ENCODE measurements around the gene NDUFA13. TPM values are rescaled to one million over a fixed set of nuclear protein-coding genes. Genes with fewer than 3 reads are reported as not detected.

NDUFA13 gene
- polyA plus RNA-seq, 1 of the 3 experiments (the other 2 are of a cell fraction) = 1,828 TPM

DNA sequence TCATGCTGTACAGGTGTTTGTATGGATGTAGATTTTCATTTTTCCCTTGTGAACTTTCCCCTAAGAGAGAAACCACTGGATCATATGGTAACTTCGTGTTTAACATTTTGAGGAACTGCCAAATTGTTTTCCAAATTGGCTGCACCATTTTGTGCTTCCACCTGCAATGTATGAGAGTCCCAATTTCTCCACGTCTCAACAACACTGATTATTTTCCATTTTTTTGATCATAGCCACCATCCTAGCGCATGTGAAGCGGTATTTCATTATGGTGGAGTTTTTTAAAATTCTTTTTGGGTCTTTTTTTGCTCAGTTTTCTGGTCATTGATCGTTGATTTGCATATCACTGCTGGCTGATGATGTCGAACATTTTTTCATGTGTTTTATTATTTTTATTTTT, 5.0 kb downstream of the NDUFA13 start:
- POLR2A ChIA-PET = no interaction called here
- DNase-seq = no peak
- H4K20me1 ChIP-seq (ENCODE audit: insufficient read depth) = peaks cover 58% of the 10 kb centered on the region

More for the DNA sequence above, 5.0 kb downstream of the NDUFA13 start:
- Histone ChIP-seq H3K79me2 (ENCODE audit: insufficient read depth) (peaks cover 94% of the 10 kb centered on the region), H3K4me3 (ENCODE audit: low read depth in 2 of 2, low read length in 1 of 2) (no peak overlapping the region), H3K36me3 (replicated peaks in 1 of 2; ENCODE audit: control insufficient read depth in 1 of 2, insufficient read depth in 2 of 2, low read length in 1 of 2) (peaks cover 21% of the 10 kb centered on the region in 2 experiments), H3K4me1 (ENCODE audit: control insufficient read depth in 1 of 2, insufficient read depth in 2 of 2, low read depth in 1 of 2, low read length in 1 of 2) (peaks cover 0 to 3% of the 10 kb centered on the region in 2 experiments; a peak in 1 of 4 replicates), H3K9me3 (no peaks in the 10 kb centered on the region), H3K27ac (ENCODE audit: low read depth in 2 of 2, low read length in 1 of 2) (no peak overlapping the region), H3F3A (replicated peaks; ENCODE audit: insufficient read depth) (peaks cover 6% of the 10 kb centered on the region), H2AFZ (ENCODE audit: low read depth) (no peak overlapping the region), H3K4me2 (no peak overlapping the region), H3K9ac (no peak overlapping the region), H3K27me3 (ENCODE audit: insufficient read depth) (no peaks in the 10 kb centered on the region), H3K9me2 (no peaks in the 10 kb centered on the region)
- WGBS (ENCODE audit: low lambda C conversion rate) = 73% methylated on average over 6 of the region's 6 CpGs
- TF ChIP-seq EP300 (IDR thresholded peaks at IDR 0.05; ENCODE audit: borderline replicate concordance in 1 of 2, low read depth in 1 of 2, low read length in 1 of 2) = no peak
- TF ChIP-seq, protein P1, sequence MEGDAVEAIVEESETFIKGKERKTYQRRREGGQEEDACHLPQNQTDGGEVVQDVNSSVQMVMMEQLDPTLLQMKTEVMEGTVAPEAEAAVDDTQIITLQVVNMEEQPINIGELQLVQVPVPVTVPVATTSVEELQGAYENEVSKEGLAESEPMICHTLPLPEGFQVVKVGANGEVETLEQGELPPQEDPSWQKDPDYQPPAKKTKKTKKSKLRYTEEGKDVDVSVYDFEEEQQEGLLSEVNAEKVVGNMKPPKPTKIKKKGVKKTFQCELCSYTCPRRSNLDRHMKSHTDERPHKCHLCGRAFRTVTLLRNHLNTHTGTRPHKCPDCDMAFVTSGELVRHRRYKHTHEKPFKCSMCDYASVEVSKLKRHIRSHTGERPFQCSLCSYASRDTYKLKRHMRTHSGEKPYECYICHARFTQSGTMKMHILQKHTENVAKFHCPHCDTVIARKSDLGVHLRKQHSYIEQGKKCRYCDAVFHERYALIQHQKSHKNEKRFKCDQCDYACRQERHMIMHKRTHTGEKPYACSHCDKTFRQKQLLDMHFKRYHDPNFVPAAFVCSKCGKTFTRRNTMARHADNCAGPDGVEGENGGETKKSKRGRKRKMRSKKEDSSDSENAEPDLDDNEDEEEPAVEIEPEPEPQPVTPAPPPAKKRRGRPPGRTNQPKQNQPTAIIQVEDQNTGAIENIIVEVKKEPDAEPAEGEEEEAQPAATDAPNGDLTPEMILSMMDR (IDR thresholded peaks at IDR 0.05) = no peak
- TF ChIP-seq SIN3A (IDR thresholded peaks at IDR 0.05; ENCODE audit: borderline replicate concordance, low read depth, low read length) = no peak
- no peak for TF ChIP-seq RFX5 (IDR thresholded peaks at IDR 0.05; ENCODE audit: low read length)
- no peak for TF ChIP-seq GATA2 (CRISPR knock-in tag; IDR thresholded peaks at IDR 0.05)
- no peak for TF ChIP-seq TEAD4 (IDR thresholded peaks at IDR 0.05; ENCODE audit: borderline replicate concordance, insufficient read depth)
- no peak for TF ChIP-seq CHD2 (IDR thresholded peaks at IDR 0.05; ENCODE audit: low read length, partially characterized antibody)
- TF ChIP-seq USF1 (IDR thresholded peaks at IDR 0.05; ENCODE audit: borderline replicate concordance, low read depth) = no peak
- no peak for TF ChIP-seq NRF1 (IDR thresholded peaks at IDR 0.05; ENCODE audit: low read depth, low read length)
- TF ChIP-seq, protein P2, sequence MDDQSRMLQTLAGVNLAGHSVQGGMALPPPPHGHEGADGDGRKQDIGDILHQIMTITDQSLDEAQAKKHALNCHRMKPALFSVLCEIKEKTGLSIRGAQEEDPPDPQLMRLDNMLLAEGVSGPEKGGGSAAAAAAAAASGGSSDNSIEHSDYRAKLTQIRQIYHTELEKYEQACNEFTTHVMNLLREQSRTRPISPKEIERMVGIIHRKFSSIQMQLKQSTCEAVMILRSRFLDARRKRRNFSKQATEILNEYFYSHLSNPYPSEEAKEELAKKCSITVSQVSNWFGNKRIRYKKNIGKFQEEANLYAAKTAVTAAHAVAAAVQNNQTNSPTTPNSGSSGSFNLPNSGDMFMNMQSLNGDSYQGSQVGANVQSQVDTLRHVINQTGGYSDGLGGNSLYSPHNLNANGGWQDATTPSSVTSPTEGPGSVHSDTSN (IDR thresholded peaks at IDR 0.05) = no peak
- no peak for TF ChIP-seq RCOR1 (IDR thresholded peaks at IDR 0.05; ENCODE audit: low read length)
- no peak for TF ChIP-seq MEF2A (IDR thresholded peaks at IDR 0.05; ENCODE audit: borderline replicate concordance, low read depth)
- TF ChIP-seq, protein P3, sequence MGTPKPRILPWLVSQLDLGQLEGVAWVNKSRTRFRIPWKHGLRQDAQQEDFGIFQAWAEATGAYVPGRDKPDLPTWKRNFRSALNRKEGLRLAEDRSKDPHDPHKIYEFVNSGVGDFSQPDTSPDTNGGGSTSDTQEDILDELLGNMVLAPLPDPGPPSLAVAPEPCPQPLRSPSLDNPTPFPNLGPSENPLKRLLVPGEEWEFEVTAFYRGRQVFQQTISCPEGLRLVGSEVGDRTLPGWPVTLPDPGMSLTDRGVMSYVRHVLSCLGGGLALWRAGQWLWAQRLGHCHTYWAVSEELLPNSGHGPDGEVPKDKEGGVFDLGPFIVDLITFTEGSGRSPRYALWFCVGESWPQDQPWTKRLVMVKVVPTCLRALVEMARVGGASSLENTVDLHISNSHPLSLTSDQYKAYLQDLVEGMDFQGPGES (IDR thresholded peaks at IDR 0.05; ENCODE audit: low read depth, low read length) = no peak
- TF ChIP-seq MXI1 (IDR thresholded peaks at IDR 0.05; ENCODE audit: low read depth, low read length) = no peak
- no peak for TF ChIP-seq YY1 (IDR thresholded peaks at IDR 0.05; ENCODE audit: low read depth)
- TF ChIP-seq FOXJ3 (CRISPR knock-in tag; IDR thresholded peaks at IDR 0.05) = no peak
- no peak for TF ChIP-seq RXRA (IDR thresholded peaks at IDR 0.05; ENCODE audit: borderline replicate concordance, low read depth)
- CTCF ChIA-PET = interaction anchor here (1.9 kb wide), 1 partner anchor 11 kb away, joined by 14 read pairs; no protein-coding TSS in a partner anchor

All from SK-N-SH (cell line).